ENCODE data around the gene NCKIPSD.
A peak's percentile ranks its signal among the peaks of the same experiment; 100 is the strongest.

Gene NCKIPSD

DNA sequence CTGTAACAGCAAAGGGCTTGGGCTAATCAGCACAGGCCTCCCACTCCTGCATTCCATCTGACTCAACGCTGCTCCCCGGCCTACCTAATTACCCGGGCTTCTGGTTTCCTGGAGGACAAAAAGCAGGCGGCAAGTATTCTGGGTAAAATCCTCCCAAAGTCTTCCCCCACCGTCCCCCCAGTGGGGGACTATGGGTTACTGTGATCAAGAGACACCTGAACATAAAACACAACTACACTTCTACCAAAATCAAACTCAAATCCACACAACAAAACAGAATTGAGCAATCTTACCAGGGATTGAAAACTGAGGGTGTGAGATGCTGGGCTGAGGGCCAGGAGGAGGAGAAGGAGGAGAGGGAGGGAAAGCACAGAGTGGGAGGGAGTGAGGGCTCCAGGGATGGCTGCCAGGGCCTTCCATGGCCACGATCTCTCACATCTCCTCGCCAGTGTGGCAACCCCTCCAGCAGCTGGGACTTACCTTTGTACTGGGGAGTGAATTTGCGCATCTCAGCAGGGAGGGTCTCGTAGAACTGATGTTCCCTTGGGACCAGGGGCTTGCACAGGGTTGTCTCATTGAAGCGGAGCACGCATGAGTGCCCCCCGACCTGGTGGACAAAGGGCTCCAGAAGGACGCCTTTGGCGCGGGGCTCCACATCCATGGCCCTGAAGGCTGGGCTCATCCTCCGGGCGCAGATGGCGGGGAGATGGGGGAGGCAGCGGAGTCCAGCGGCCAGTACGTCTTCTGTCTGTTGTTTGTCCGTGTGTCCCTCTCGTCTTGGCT is 9.1 kb upstream of the NCKIPSD start:
- Histone ChIP-seq H3K36me3 (ENCODE audit: control insufficient read depth, low read depth, low read length) (peaks cover 66% of the 10 kb centered on the region), H3K27ac (ENCODE audit: low read length) (peak overlapping the region; percentile 35), H3K9ac (ENCODE audit: low read length) (peak overlapping the region; percentile 43), H3K9me3 (ENCODE audit: control insufficient read depth, low read depth, low read length) (no peaks in the 10 kb centered on the region), H3K4me1 (ENCODE audit: control insufficient read depth, low read depth, low read length) (peaks cover 8% of the 10 kb centered on the region), H3K27me3 (ENCODE audit: control insufficient read depth, insufficient read depth, low read length) (no peaks in the 10 kb centered on the region), H3K4me3 (ENCODE audit: low read length) (no peak overlapping the region)

DNA sequence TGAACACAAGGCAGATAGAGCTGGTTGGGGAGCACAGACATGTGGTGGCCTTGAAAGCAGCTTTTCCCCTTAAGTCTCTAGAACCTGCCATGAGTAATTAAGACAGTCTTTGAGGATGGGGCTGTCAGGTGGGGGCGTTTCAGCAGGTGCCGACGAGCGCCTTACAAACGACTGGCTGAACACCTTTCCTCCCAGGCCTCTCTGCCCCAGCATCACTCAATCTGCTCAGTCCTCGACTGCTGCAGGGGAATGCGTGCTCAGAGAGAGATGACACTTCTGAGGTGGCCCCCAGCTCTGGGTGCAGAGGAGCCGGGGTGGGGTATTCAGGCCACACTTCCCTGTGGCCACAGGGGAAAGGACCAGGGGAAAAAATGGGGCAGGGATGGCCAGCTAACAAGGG is 8.1 kb upstream of the NCKIPSD start:
- Histone ChIP-seq H3K27me3 (ENCODE audit: control insufficient read depth, insufficient read depth, low read length) (no peaks in the 10 kb centered on the region), H3K27ac (ENCODE audit: low read length) (no peak overlapping the region), H3K9me3 (ENCODE audit: control insufficient read depth, low read depth, low read length) (no peaks in the 10 kb centered on the region), H3K4me1 (ENCODE audit: control insufficient read depth, low read depth, low read length) (peaks cover 8% of the 10 kb centered on the region), H3K36me3 (ENCODE audit: control insufficient read depth, low read depth, low read length) (peaks cover 66% of the 10 kb centered on the region), H3K9ac (ENCODE audit: low read length) (no peak overlapping the region), H3K4me3 (ENCODE audit: low read length) (no peak overlapping the region)

DNA sequence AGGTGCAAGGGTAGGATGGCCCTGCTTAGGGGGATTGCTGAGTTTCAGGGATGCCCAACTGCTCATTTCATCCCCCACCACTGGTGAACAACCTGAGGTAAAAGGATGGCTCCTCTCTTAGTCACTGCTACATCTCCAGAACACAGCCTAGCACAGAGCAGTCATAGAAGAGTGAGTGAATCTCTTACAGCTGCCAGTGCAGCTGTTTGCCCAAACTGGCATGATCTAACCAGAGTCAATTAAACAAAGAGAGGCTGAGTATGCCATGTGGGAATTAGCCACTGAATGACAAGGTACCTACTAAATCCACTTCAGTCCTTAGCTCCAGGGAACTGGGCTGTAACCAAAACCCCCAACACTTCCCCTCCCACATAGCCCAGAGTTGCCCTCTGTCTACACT is 6.8 kb upstream of the NCKIPSD start:
- Histone ChIP-seq H3K27me3 (ENCODE audit: control insufficient read depth, insufficient read depth, low read length) (no peaks in the 10 kb centered on the region), H3K4me3 (ENCODE audit: low read length) (no peak overlapping the region), H3K9me3 (ENCODE audit: control insufficient read depth, low read depth, low read length) (no peaks in the 10 kb centered on the region), H3K36me3 (ENCODE audit: control insufficient read depth, low read depth, low read length) (peaks cover 73% of the 10 kb centered on the region), H3K4me1 (ENCODE audit: control insufficient read depth, low read depth, low read length) (peaks cover 8% of the 10 kb centered on the region), H3K27ac (ENCODE audit: low read length) (no peak overlapping the region), H3K9ac (ENCODE audit: low read length) (no peak overlapping the region)

- Histone ChIP-seq H3K27ac (ENCODE audit: low read length) (no peak overlapping the region), H3K36me3 (ENCODE audit: control insufficient read depth, low read depth, low read length) (peaks cover 77% of the 10 kb centered on the region), H3K4me1 (ENCODE audit: control insufficient read depth, low read depth, low read length) (peaks cover 8% of the 10 kb centered on the region), H3K9me3 (ENCODE audit: control insufficient read depth, low read depth, low read length) (no peaks in the 10 kb centered on the region), H3K27me3 (ENCODE audit: control insufficient read depth, insufficient read depth, low read length) (no peaks in the 10 kb centered on the region), H3K9ac (ENCODE audit: low read length) (no peak overlapping the region), H3K4me3 (ENCODE audit: low read length) (no peak overlapping the region)
These were observed 5.2 kb upstream of the NCKIPSD start for GRCh38 chr3:48690846-48691458.

- Histone ChIP-seq H3K4me1 (ENCODE audit: control insufficient read depth, low read depth, low read length) (peaks cover 5% of the 10 kb centered on the region), H3K9me3 (ENCODE audit: control insufficient read depth, low read depth, low read length) (no peaks in the 10 kb centered on the region), H3K27me3 (ENCODE audit: control insufficient read depth, insufficient read depth, low read length) (no peaks in the 10 kb centered on the region), H3K4me3 (ENCODE audit: low read length) (no peak overlapping the region), H3K9ac (ENCODE audit: low read length) (no peak overlapping the region), H3K27ac (ENCODE audit: low read length) (no peak overlapping the region), H3K36me3 (ENCODE audit: control insufficient read depth, low read depth, low read length) (peaks cover 66% of the 10 kb centered on the region)
These were observed 3.7 kb upstream of the NCKIPSD start for GRCh38 chr3:48689384-48689783.

DNA sequence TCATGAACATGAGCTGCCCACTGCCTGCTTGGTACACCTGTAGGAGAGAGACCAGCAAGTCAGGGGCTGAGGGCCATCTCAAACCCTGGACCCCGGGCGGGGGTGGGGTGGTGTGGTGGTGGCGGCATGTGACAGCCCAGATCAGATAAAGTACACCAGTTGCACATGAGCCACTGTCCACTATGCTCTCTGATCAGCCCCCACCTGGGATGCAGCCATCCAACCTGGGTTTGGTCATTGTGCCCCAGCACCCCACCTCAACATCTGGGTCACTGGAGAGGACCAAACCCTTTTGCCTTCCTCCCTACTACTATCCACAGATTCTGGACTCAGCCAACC is 3.0 kb upstream of the NCKIPSD start:
- peaks cover 60% of the 10 kb centered on the region for H3K36me3 ChIP-seq (ENCODE audit: control insufficient read depth, low read depth, low read length)
- no peaks in the 10 kb centered on the region for H3K27me3 ChIP-seq (ENCODE audit: control insufficient read depth, insufficient read depth, low read length)
- no peak overlapping the region for H3K27ac ChIP-seq (ENCODE audit: low read length)
- no peak overlapping the region for H3K9ac ChIP-seq (ENCODE audit: low read length)
- peaks cover 5% of the 10 kb centered on the region for H3K4me1 ChIP-seq (ENCODE audit: control insufficient read depth, low read depth, low read length)
- H3K4me3 ChIP-seq (ENCODE audit: low read length) = no peak overlapping the region
- no peaks in the 10 kb centered on the region for H3K9me3 ChIP-seq (ENCODE audit: control insufficient read depth, low read depth, low read length)

DNA sequence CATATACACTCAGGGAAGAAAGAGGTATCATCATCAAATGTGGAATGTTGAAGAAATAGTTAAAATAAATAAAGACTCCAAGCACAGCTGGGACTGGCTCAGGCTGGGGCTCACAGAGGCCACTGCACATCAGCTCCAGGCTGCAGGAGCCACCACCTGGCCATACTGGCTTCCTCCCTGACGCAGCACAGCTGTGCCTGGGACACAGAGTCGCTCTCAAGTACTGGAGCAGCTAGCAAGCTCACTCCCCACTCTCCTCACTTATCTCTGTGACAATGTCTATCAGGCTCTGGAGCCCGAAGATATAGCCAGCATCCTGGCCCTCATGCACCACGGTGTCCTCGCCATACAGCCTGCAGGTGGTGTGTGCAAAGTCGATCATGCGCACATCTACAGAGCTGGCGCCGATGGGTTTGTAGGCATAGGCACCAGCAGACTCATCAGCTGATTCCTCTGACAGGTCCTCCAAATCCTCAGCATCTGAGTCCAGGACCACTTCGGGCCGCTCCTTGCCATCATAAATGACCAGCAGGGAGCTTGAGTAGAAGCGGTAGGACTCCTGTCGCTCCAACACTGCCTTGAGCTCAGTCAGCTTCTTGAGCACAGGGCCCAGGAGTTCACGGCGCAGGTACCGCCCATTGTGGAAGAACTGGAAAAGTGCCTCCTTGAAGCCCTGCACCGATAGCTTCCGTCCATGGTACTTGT is 2.5 kb upstream of the NCKIPSD start:
- Histone ChIP-seq H3K9me3 (ENCODE audit: control insufficient read depth, low read depth, low read length) (no peaks in the 10 kb centered on the region), H3K4me1 (ENCODE audit: control insufficient read depth, low read depth, low read length) (peaks cover 5% of the 10 kb centered on the region), H3K4me3 (ENCODE audit: low read length) (no peak overlapping the region), H3K27ac (ENCODE audit: low read length) (no peak overlapping the region), H3K36me3 (ENCODE audit: control insufficient read depth, low read depth, low read length) (peaks cover 55% of the 10 kb centered on the region), H3K9ac (ENCODE audit: low read length) (no peak overlapping the region), H3K27me3 (ENCODE audit: control insufficient read depth, insufficient read depth, low read length) (no peaks in the 10 kb centered on the region)

DNA sequence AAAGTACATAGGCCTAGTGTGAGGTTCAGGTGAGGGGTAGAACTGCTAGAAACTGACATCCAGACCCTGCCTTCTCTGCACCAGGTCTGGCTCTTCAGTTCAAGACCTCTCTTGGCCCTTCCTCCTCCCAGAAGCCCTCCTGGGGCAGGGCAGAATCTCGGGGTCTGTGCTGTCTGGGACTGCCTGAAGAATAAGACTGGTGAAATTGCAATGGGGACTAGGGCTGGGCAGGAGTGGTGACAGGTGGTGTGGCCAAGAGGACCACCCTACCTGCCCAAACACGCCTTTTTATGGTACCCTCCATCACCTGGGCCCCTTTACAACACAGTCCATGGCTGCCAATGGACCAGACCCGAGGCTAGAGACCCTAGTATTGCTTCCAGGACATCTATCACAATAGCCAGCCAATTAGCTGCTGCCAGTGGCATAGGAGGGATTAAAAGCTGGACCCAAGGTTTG is 1.5 kb upstream of the NCKIPSD start:
- Histone ChIP-seq H3K4me1 (ENCODE audit: control insufficient read depth, low read depth, low read length) (peaks cover 5% of the 10 kb centered on the region), H3K27me3 (ENCODE audit: control insufficient read depth, insufficient read depth, low read length) (no peaks in the 10 kb centered on the region), H3K9me3 (ENCODE audit: control insufficient read depth, low read depth, low read length) (no peaks in the 10 kb centered on the region), H3K36me3 (ENCODE audit: control insufficient read depth, low read depth, low read length) (peaks cover 53% of the 10 kb centered on the region), H3K27ac (ENCODE audit: low read length) (no peak overlapping the region), H3K4me3 (ENCODE audit: low read length) (no peak overlapping the region), H3K9ac (ENCODE audit: low read length) (no peak overlapping the region)

DNA sequence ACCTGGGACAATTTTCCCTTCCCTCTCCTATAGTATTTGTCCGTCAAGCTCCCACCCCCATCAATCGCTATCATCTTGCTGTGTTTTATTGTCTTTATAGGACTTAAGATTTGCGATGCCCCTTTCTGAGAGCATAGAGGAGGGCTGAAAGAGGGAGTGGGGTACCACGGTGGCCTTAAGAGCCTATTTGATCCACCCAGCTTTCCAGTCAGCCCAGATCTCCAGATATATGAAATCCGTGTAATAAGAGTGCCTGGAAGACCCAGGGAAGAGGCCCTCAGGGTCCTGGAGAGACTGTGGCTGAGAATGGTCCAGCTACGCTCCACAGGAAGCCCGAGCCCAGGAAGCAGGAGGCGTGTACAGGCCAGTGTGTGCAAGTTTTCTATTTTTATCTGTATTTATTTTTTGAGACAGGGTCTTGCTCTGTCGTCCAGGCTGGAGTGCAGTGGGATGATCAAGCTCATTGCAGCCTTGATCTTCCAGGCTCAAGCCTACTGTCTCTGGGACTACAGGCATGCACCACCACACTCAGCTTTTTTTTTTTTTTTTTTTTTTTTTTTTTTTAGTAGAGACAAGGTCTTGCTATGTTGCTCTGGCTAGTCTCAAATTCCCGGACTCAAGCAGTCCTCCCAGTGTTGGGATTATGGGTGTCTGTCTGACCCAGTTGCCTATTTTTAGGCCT is 964 bp upstream of the NCKIPSD start:
- Histone ChIP-seq H3K36me3 (ENCODE audit: control insufficient read depth, low read depth, low read length) (peaks cover 54% of the 10 kb centered on the region), H3K4me1 (ENCODE audit: control insufficient read depth, low read depth, low read length) (peaks cover 5% of the 10 kb centered on the region), H3K4me3 (ENCODE audit: low read length) (peak overlapping the region; percentile 80), H3K9me3 (ENCODE audit: control insufficient read depth, low read depth, low read length) (no peaks in the 10 kb centered on the region), H3K27me3 (ENCODE audit: control insufficient read depth, insufficient read depth, low read length) (no peaks in the 10 kb centered on the region), H3K27ac (ENCODE audit: low read length) (no peak overlapping the region), H3K9ac (ENCODE audit: low read length) (no peak overlapping the region)

DNA sequence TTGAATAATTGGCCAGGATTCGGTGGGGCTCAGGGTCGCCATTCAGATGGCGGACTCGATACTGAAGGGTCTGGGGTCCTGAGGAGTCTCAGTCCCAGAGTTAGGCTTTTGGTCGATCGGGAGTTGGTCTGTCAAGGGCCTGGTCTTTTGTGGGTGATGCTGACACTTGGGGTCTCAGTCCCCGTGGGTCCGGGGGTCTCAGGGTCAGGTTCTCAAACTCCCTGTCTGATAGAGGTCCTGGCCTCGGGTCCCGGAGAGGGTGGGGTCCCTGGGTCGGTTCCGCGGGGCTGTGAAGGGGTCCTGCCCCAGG is 467 bp downstream of the NCKIPSD start:
- peaks cover 5% of the 10 kb centered on the region for H3K4me1 ChIP-seq (ENCODE audit: control insufficient read depth, low read depth, low read length)
- no peak overlapping the region for H3K27ac ChIP-seq (ENCODE audit: low read length)

GRCh38 chr3:48684480-48685143 is 1.1 kb downstream of the NCKIPSD start:
- Histone ChIP-seq H3K9ac (ENCODE audit: low read length) (no peak overlapping the region), H3K27ac (ENCODE audit: low read length) (no peak overlapping the region), H3K36me3 (ENCODE audit: control insufficient read depth, low read depth, low read length) (peaks cover 54% of the 10 kb centered on the region), H3K27me3 (ENCODE audit: control insufficient read depth, insufficient read depth, low read length) (no peaks in the 10 kb centered on the region), H3K4me3 (ENCODE audit: low read length) (peak overlapping the region; percentile 80), H3K4me1 (ENCODE audit: control insufficient read depth, low read depth, low read length) (peaks cover 5% of the 10 kb centered on the region), H3K9me3 (ENCODE audit: control insufficient read depth, low read depth, low read length) (no peaks in the 10 kb centered on the region)

More for the DNA sequence above, 467 bp downstream of the NCKIPSD start:
- Histone ChIP-seq H3K27me3 (ENCODE audit: control insufficient read depth, insufficient read depth, low read length) (no peaks in the 10 kb centered on the region), H3K36me3 (ENCODE audit: control insufficient read depth, low read depth, low read length) (peaks cover 54% of the 10 kb centered on the region), H3K4me3 (ENCODE audit: low read length) (peak overlapping the region; percentile 80), H3K9me3 (ENCODE audit: control insufficient read depth, low read depth, low read length) (no peaks in the 10 kb centered on the region), H3K9ac (ENCODE audit: low read length) (peak overlapping the region; percentile 68)
